SH-SY5Y (cell line): ENCODE measurements around the gene FBRS.

Experiments used
- GATA2 ChIP-seq: IDR thresholded peaks from 2 replicates; pipeline ENCODE4 v1.6.1; 2011; ENCODE audit warnings: mild to moderate bottlenecking, low read depth, low read length
- GATA3 ChIP-seq: IDR thresholded peaks from 2 replicates; pipeline ENCODE4 v1.6.1; 2011; ENCODE audit warnings: low read depth, mild to moderate bottlenecking, low read length, moderate library complexity

GRCh38 chr16:30649725-30650368 lies 8.4 kb upstream of the FBRS start:
- no peak for TF ChIP-seq GATA3
- TF ChIP-seq GATA2, result no peak
